GM21786 (cell line): ENCODE results near the gene SPTAN1.

Source experiments
- ATAC-seq: cut with Tn5 transposase; IDR thresholded peaks from one replicate; pipeline ENCODE4 v1.9.1; 2021; ENCODE audit not compliant: unreplicated experiment

Gene SPTAN1

DNA sequence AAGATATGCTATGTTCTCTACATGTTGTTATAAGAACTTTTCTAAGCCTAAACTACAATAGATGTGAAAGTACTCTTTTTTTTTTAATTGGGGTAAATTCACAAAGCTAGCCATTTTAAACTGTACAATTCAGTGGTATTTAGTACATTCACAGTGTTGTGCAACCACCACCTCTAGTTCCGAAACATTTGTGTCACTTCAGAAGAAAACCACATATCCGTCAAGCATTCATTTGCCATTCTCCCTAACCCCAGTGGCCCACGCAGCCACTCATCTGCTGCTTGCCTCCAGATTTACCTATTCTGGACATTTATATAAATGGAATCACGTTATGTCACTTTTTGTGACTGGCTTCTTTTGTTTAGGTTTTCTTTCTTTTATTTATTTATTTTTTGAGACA lies 43.1 kb downstream of the SPTAN1 start:
- no peak for ATAC-seq

DNA sequence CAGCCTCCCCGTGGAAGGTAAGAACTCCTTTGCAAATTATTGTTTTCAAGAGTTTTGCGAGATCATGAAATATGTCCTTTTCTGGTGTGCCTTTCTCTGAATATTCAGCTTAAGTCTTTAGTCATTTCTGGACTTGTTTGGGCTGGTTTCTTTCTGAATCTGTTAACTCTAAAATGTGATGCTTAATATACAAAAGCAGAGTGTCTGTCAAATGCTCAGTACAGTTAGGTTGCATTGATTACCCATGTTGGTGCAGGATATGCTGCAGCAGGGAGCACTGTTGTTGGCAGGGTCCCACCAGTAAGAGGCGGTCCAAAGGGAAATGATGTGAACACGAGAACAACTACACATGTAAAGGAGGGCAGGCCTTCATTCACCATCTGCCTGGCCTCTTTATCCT lies 47.7 kb downstream of the SPTAN1 start:
- no peak for ATAC-seq

DNA sequence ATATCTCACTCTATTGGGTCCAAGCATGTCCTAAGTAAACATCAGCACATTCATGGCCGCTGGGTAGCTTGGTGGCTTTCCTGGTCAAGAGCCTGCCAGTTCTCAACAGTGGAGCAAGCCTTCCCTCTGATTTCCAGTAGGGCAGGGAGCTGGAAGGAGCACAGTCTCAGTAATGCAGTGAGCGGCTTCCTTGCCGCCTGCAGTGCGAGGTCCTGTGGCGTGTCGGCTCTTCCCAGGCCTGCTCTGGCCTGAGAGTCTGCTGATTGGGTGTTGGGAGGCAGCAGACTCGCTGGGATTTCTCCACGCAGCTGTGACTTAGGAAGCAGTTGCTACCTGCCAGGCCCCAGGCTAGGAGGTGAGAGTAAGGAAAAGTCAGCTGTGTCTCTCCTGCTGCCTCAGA lies 51.3 kb downstream of the SPTAN1 start:
- no peak for ATAC-seq

DNA sequence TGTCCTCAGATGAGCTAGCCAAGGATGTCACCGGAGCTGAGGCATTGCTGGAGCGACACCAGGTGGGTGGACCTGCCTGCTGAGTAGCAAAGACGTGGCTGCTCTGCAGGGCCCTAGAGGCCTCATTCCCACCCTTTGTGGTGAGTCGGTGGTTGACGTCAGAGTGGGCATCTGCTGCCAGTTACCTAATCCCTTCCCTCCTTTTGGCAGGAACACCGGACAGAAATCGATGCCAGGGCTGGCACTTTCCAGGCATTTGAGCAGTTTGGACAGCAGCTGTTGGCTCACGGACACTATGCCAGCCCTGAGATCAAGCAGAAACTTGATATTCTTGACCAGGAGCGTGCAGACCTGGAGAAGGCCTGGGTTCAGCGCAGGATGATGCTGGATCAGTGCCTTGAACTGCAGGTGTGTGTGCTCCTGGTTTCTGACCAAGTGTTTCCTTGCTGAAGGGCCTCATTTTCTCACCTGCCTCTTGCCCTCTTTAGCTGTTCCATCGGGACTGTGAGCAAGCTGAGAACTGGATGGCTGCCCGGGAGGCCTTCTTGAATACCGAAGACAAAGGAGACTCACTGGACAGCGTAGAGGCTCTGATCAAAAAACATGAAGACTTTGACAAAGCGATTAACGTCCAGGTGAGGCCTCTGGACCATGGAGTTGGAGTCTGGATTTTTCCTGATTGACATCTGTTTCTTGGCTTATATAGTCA lies 55.4 kb downstream of the SPTAN1 start:
- ATAC-seq: no peak

- no peak for ATAC-seq
Measured at GRCh38 chr9:128610897-128611296, 58.5 kb downstream of the SPTAN1 start.

GRCh38 chr9:128611600-128612394 lies 59.4 kb downstream of the SPTAN1 start:
- ATAC-seq: no peak

DNA sequence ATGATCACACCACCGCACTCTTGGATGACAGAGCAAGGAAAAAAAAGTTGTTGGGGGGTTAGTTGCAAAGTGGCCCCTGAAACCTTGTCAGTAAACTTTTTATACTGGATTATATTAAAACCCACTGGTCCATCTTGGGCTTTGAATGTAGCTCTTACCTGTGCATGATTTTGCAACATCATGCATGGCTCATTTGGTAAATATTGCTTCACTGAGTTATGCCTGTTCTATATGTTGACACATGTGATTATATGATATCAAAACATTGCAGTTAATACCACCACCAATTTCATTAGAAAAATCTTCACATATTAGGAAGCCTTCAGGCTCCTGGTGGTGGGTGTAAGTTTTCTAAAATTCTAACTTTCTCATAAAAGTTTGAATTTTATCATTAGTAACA lies 62.3 kb downstream of the SPTAN1 start:
- no peak for ATAC-seq

DNA sequence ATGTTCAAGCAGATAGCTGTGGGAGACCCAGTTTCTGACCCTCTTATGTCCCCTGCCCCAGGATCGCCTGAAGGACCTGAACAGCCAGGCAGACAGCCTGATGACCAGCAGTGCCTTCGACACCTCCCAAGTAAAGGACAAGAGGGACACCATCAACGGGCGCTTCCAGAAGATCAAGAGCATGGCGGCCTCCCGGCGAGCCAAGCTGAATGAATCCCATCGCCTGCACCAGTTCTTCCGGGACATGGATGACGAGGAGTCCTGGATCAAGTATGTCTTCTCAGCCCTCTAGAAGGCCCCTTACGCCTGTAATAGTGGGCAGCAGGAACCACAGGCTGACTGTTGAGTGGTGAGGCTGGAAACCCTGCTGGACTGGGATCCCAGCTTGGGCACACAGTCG lies 63.2 kb downstream of the SPTAN1 start:
- ATAC-seq: no peak

- ATAC-seq: no peak
Measured at GRCh38 chr9:128617943-128618342, 65.6 kb downstream of the SPTAN1 start.

- no peak for ATAC-seq
Measured at GRCh38 chr9:128619127-128619526, 66.7 kb downstream of the SPTAN1 start.

DNA sequence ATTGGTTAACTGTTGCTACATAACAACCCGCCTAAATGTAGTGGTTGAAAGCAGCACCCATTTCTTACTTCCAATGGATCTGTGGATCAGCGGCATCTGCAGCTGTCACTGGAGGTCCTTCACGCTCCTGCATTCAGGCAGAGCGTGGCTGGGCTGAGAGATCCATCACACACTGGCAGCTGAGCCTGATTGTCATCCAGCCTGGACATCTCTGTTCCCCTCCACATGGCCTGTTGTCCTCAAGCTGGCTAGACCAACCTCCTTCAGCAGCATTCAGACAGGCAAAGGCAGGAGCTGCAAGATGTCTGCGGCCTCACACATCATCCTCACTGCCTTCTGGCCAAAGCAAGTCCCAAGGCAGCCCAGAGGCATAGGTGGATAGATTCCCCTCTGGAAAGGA lies 67.4 kb downstream of the SPTAN1 start:
- ATAC-seq: no peak

- no peak for ATAC-seq
Measured at GRCh38 chr9:128621730-128622455, 69.5 kb downstream of the SPTAN1 start.

DNA sequence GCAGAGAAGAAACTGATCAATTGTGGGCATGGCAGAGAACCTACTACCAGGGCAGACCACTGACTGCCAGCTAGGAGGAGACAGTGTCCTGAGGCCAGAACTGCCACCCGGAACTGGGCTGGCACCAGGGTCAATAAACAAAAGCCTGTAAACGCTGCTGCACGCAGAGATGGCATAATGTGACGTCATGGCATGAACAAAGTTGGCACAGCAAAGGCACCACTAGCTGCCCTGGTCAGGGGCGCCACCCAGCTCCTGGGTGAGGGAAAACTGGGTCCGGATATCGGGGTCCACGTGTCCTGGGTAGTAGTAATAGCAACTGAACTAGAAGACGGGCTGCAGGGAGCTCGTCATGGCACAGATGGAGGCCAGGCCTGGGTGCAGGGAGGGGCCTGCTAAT lies 72.2 kb downstream of the SPTAN1 start:
- no peak for ATAC-seq

GRCh38 chr9:128625391-128626146 lies 73.2 kb downstream of the SPTAN1 start:
- ATAC-seq: no peak

GRCh38 chr9:128626181-128626580 lies 73.8 kb downstream of the SPTAN1 start:
- no peak for ATAC-seq

DNA sequence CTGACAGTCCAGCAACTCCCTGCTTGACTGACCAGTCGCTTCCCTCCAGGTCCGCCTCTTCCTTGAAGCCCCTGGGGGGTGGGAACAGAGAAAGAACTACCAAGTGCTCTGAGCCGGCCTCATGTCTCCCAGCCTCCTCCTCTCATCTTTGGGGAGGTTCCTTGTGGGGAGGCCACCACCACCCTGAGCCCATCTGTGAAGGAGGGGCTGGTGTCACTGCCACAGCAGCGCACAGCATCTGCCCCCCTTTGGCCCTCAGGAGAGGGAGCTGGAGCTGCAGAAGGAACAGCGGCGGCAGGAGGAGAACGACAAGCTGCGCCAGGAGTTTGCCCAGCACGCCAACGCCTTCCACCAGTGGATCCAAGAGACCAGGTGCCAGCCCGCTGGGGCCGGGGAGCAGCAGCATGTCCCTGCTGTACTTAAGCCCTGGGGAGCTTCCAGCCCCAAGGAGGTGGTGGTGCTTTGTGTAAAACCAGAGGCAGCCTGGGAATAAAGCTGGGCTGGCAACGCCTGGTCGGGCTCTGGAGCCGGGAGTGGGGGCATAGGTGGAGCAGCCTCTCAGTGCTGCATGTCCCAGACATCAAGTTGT lies 74.8 kb downstream of the SPTAN1 start:
- ATAC-seq: no peak

DNA sequence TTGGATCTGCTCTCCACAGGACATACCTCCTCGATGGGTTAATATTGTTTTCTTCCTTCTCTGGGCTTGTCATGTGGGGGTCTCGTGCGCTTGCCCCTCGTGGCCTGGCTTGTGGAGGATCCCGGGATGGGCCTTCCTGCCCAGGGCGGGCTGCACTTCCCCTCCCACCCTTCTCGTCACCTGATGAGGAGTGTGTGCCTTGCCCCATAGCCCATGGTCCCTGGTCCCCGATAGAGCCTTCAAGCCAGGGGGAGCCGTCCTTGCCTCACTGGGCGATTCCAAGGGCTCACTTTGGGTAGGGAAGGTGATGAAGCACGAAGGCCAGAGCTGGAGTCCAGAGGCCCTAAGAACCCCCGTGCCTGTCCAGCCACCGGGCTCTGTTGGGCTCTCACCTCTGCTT lies 75.5 kb downstream of the SPTAN1 start:
- no peak for ATAC-seq

GRCh38 chr9:128628471-128629048 lies 76.2 kb downstream of the SPTAN1 start:
- no peak for ATAC-seq

DNA sequence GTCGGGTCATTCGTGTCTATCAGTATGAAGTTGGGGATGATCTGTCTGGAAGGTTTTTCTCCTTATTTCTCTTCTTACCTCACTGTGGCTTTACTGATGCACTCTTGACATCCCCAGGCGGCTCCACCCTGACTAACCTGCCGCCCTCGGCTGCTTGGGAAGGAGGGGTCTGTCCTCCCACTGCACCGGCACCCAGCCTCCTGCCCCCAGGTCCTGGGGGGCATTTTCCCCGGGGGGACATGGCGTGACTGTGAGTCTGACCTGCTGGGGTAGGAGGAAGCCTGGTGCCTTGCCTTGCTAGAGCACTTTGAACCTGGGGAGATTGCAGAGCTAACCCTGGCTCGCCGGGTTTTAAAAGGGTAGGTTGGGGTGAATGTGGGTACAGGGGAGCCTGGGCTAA lies 76.7 kb downstream of the SPTAN1 start:
- ATAC-seq: no peak

GRCh38 chr9:128629852-128630545 lies 77.6 kb downstream of the SPTAN1 start:
- no peak for ATAC-seq
